A549 (cell line): Measurements from ENCODE around the gene DENND4B. TPM values are rescaled to one million over a fixed set of nuclear protein-coding genes. Genes with fewer than 3 reads are reported as not detected.

Experiments used
- ATAC-seq, 2 experiments: fragments of 200-7000 bp in 1 of 2; fragments of >200 bp in 1 of 2; cut with Nextera tagmentation in 1 of 2; cut with Tn5 transposase in 1 of 2; 3 replicates each; pipeline versions ENCODE4 v1.8.0 to v1.9.1; 2018 to 2020; ENCODE audit warnings: mild to moderate bottlenecking in 1 of 2, moderate library complexity in 1 of 2
- CTCF ChIA-PET: fragments of 300-600 bp; sonication (Branson Sonifier 250); formaldehyde crosslinking; extraction: SDS; loops from one replicate; lab custom pipeline; 2021; ENCODE audit warnings: antibody characterized with exemption, inconsistent platforms; lab: Yijun Ruan, JAX
- POLR2A ChIA-PET: fragments of 350-600 bp; formaldehyde crosslinking; extraction: SDS; loops from one replicate; lab custom pipeline; 2021; ENCODE audit warnings: antibody characterized with exemption, inconsistent platforms; lab: Yijun Ruan, JAX
- DNase-seq, 2 experiments: peaks; one replicate each; pipeline versions ENCODE4 v3.0.0 to v3.0.0-alpha.2; 2011 to 2016; ENCODE audit warnings: low read depth in 1 of 2, low spot score in 1 of 2
- FAIRE-seq: peaks from 2 replicates; lab custom pipeline; 2011; peaks lifted over from hg19 to GRCh38; lab: Jason Lieb, UNC
- H3K27ac ChIP-seq, 2 experiments: fragments of >200 bp; sonication (Bioruptor Twin); formaldehyde crosslinking; 3 replicates each; pipeline ENCODE4 v1.5.1; 2016 to 2017
- H3K4me1 ChIP-seq: fragments of >200 bp; sonication (Bioruptor Twin); formaldehyde crosslinking; 3 replicates; pipeline ENCODE4 v1.6.1; 2016
- H3K4me2 ChIP-seq: fragments of >200 bp; sonication (Bioruptor Twin); formaldehyde crosslinking; 3 replicates; pipeline ENCODE4 v1.6.1; 2016
- H3K4me3 ChIP-seq: fragments of >200 bp; sonication (Bioruptor Twin); formaldehyde crosslinking; 3 replicates; pipeline ENCODE4 v1.5.1; 2016
- H3K9me3 ChIP-seq: fragments of >200 bp; sonication (Bioruptor Twin); formaldehyde crosslinking; 3 replicates; pipeline ENCODE4 v1.6.1; 2016
- CBX8 ChIP-seq: fragments of 200-600 bp; sonication (generic); IDR thresholded peaks from 2 replicates; pipeline ENCODE4 v1.6.1; 2016
- ESRRA ChIP-seq: fragments of 150-350 bp; IDR thresholded peaks from 2 replicates; pipeline ENCODE4 v1.6.1; 2014; ENCODE audit warnings: mild to moderate bottlenecking, low read length, borderline replicate concordance
- FOXS1 ChIP-seq: fragments of 250-450 bp; sonication (Bioruptor Pico); IDR thresholded peaks from 2 replicates; pipeline ENCODE4 v1.5.0; 2020; ENCODE audit warnings: mild to moderate bottlenecking, moderate library complexity
- HOXA7 ChIP-seq: fragments of 250-450 bp; sonication (Bioruptor Pico); IDR thresholded peaks from 2 replicates; pipeline ENCODE4 v1.5.0; 2020; ENCODE audit warnings: mild to moderate bottlenecking, moderate library complexity
- KDM5A ChIP-seq: fragments of 200-600 bp; sonication (generic); IDR thresholded peaks from 2 replicates; pipeline ENCODE4 v1.6.1; 2016; ENCODE audit warnings: antibody characterized with exemption, mild to moderate bottlenecking
- MAX ChIP-seq: IDR thresholded peaks from 2 replicates; pipeline ENCODE4 v1.6.1; 2012
- MAZ ChIP-seq: fragments of 150-350 bp; IDR thresholded peaks from 2 replicates; pipeline ENCODE4 v1.6.1; 2014; ENCODE audit warnings: antibody characterized with exemption, low read depth, low read length, borderline replicate concordance
- NPAS2 ChIP-seq: fragments of 250-450 bp; sonication (Bioruptor Pico); IDR thresholded peaks from 2 replicates; pipeline ENCODE4 v1.8.0; 2022; ENCODE audit warnings: mild to moderate bottlenecking, moderate library complexity, borderline replicate concordance
- RAD21 ChIP-seq, 2 experiments: fragments of >200 bp in 1 of 2; sonication (Bioruptor Twin) in 1 of 2; formaldehyde crosslinking in 1 of 2; IDR thresholded peaks in 1 of 2; conservative IDR thresholded peaks in 1 of 2; 2 replicates in 1 of 2; 3 replicates in 1 of 2; pipeline ENCODE4 v1.6.1; 2012 to 2018; ENCODE audit warnings: inconsistent platforms in 1 of 2
- RCOR1 ChIP-seq: fragments of 150-350 bp; IDR thresholded peaks from 2 replicates; pipeline ENCODE4 v1.6.1; 2014; ENCODE audit warnings: antibody characterized with exemption, low read length, low read depth
- RFX5 ChIP-seq: fragments of 450-650 bp; IDR thresholded peaks from 2 replicates; pipeline ENCODE4 v1.7.1; 2014; ENCODE audit warnings: antibody characterized with exemption, mild to moderate bottlenecking, moderate library complexity
- RNF2 ChIP-seq: fragments of 200-600 bp; sonication (generic); IDR thresholded peaks from 2 replicates; pipeline ENCODE4 v1.6.1; 2016; ENCODE audit warnings: low read depth, mild to moderate bottlenecking, antibody characterized with exemption, moderate library complexity, borderline replicate concordance
- TFCP2L1 ChIP-seq: fragments of 250-450 bp; sonication (Bioruptor Pico); IDR thresholded peaks from 2 replicates; pipeline ENCODE4 v1.5.0; 2021; ENCODE audit warnings: mild to moderate bottlenecking
- ZC3H11A ChIP-seq: fragments of 450-650 bp; IDR thresholded peaks from 2 replicates; pipeline ENCODE4 v1.6.1; 2014; ENCODE audit warnings: antibody characterized with exemption, mild to moderate bottlenecking
- ZNF302 ChIP-seq: fragments of 250-450 bp; sonication (Bioruptor Pico); IDR thresholded peaks from 2 replicates; pipeline ENCODE4 v1.9.0; 2021; ENCODE audit warnings: inconsistent platforms, mild to moderate bottlenecking, moderate library complexity
- WGBS: methylation state at CpG from one replicate; pipeline ENCODE4 v1.1.6; 2017; ENCODE audit errors: missing lambda C conversion rate; 5-methylcytosine and 5-hydroxymethylcytosine counted together
- polyA plus RNA-seq, 4 experiments: library from polyadenylated mRNA; depleted of rRNA in 3 of 4; stranded (reverse); fragments of >200 nt; fragmentation: RNase III in 1 of 4; extraction: RNeasy Plus Mini Kit Qiagen cat#74134 plus additional on column Dnase treatment in 1 of 4; gene quantifications; 2 replicates in 3 of 4; 3 replicates in 1 of 4; pipeline ENCODE4 v1.2.3, GENCODE V29; 2011 to 2017
- TF ChIP-seq, protein P1 (sequence below): fragments of >200 bp; sonication (Bioruptor Twin); formaldehyde crosslinking; IDR thresholded peaks from 3 replicates; pipeline ENCODE4 v1.5.1; 2016
- TF ChIP-seq, protein P2 (sequence below): fragments of 200-600 bp; sonication (generic); IDR thresholded peaks from 2 replicates; pipeline ENCODE4 v1.6.1; 2016; ENCODE audit warnings: antibody characterized with exemption, mild to moderate bottlenecking, moderate library complexity
- TF ChIP-seq, protein P3 (sequence below): fragments of 450-650 bp; IDR thresholded peaks from 2 replicates; pipeline ENCODE4 v1.6.1; 2014; ENCODE audit warnings: antibody characterized with exemption
- TF ChIP-seq, protein P4 (sequence below): fragments of >200 bp; sonication (Bioruptor Twin); formaldehyde crosslinking; IDR thresholded peaks from 2 replicates; pipeline ENCODE4 v1.6.1; 2016
- TF ChIP-seq, protein P5 (sequence below): IDR thresholded peaks from 2 replicates; pipeline ENCODE4 v1.6.1; 2012; ENCODE audit warnings: low read depth, borderline replicate concordance

Gene DENND4B
- polyA plus RNA-seq, 2 of the 4 experiments (the other 2 are of a cell fraction), result 18.7 to 43.3 TPM

DNA sequence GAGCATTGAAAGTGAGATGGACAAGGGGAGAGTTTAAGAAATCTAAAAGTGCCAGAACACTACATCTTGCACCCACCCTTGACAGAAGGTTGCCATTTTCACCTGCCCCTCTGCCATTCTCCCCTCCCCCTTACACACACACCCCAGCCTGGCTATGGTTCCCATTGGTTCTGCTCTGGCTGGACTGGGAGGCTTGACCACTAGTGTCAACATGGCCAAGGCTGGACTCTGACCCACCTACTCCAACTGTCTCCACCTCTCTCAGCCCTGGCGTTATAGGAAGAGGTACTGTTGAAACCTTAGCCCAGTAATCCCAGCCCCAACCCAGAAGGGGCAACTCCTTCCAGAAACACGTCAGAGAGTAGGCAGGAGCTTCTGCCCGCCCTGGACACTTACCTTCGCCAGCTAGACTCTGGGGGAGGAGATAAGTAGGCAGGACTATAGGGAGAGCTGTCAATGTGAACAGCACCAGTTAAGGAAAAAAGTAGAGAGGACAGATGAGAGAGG is 7.4 kb upstream of the DENND4B start (continued):
- TF ChIP-seq RAD21 (conservative IDR thresholded peaks at IDR 0.05 in 1 of 2, IDR thresholded peaks at IDR 0.05 in 1 of 2) (no peak), MAX (no peak), RCOR1 (no peak), CBX8 (no peak)

- WGBS, result 94% methylated on average over 2 of the region's 2 CpGs
- peaks cover 9% of the 10 kb centered on the region for H3K4me1 ChIP-seq
- TF ChIP-seq, protein P1, sequence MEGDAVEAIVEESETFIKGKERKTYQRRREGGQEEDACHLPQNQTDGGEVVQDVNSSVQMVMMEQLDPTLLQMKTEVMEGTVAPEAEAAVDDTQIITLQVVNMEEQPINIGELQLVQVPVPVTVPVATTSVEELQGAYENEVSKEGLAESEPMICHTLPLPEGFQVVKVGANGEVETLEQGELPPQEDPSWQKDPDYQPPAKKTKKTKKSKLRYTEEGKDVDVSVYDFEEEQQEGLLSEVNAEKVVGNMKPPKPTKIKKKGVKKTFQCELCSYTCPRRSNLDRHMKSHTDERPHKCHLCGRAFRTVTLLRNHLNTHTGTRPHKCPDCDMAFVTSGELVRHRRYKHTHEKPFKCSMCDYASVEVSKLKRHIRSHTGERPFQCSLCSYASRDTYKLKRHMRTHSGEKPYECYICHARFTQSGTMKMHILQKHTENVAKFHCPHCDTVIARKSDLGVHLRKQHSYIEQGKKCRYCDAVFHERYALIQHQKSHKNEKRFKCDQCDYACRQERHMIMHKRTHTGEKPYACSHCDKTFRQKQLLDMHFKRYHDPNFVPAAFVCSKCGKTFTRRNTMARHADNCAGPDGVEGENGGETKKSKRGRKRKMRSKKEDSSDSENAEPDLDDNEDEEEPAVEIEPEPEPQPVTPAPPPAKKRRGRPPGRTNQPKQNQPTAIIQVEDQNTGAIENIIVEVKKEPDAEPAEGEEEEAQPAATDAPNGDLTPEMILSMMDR, result no peak
- TF ChIP-seq ZC3H11A (no peak), ESRRA (no peak), CBX8 (no peak), TFCP2L1 (CRISPR knock-in tag) (no peak), MAZ (no peak), NPAS2 (no peak), KDM5A (no peak), RNF2 (no peak), HOXA7 (no peak), RCOR1 (no peak), RFX5 (no peak), ZNF302 (no peak), FOXS1 (CRISPR knock-in tag) (no peak)
- TF ChIP-seq, protein P2, sequence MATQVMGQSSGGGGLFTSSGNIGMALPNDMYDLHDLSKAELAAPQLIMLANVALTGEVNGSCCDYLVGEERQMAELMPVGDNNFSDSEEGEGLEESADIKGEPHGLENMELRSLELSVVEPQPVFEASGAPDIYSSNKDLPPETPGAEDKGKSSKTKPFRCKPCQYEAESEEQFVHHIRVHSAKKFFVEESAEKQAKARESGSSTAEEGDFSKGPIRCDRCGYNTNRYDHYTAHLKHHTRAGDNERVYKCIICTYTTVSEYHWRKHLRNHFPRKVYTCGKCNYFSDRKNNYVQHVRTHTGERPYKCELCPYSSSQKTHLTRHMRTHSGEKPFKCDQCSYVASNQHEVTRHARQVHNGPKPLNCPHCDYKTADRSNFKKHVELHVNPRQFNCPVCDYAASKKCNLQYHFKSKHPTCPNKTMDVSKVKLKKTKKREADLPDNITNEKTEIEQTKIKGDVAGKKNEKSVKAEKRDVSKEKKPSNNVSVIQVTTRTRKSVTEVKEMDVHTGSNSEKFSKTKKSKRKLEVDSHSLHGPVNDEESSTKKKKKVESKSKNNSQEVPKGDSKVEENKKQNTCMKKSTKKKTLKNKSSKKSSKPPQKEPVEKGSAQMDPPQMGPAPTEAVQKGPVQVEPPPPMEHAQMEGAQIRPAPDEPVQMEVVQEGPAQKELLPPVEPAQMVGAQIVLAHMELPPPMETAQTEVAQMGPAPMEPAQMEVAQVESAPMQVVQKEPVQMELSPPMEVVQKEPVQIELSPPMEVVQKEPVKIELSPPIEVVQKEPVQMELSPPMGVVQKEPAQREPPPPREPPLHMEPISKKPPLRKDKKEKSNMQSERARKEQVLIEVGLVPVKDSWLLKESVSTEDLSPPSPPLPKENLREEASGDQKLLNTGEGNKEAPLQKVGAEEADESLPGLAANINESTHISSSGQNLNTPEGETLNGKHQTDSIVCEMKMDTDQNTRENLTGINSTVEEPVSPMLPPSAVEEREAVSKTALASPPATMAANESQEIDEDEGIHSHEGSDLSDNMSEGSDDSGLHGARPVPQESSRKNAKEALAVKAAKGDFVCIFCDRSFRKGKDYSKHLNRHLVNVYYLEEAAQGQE, result no peak
- TF ChIP-seq, protein P3, sequence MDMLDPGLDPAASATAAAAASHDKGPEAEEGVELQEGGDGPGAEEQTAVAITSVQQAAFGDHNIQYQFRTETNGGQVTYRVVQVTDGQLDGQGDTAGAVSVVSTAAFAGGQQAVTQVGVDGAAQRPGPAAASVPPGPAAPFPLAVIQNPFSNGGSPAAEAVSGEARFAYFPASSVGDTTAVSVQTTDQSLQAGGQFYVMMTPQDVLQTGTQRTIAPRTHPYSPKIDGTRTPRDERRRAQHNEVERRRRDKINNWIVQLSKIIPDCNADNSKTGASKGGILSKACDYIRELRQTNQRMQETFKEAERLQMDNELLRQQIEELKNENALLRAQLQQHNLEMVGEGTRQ, result no peak
- TF ChIP-seq, protein P4, sequence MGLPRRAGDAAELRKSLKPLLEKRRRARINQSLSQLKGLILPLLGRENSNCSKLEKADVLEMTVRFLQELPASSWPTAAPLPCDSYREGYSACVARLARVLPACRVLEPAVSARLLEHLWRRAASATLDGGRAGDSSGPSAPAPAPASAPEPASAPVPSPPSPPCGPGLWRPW, result no peak
- TF ChIP-seq, protein P5, sequence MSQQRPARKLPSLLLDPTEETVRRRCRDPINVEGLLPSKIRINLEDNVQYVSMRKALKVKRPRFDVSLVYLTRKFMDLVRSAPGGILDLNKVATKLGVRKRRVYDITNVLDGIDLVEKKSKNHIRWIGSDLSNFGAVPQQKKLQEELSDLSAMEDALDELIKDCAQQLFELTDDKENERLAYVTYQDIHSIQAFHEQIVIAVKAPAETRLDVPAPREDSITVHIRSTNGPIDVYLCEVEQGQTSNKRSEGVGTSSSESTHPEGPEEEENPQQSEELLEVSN, result no peak
- no peaks in the 10 kb centered on the region for H3K9me3 ChIP-seq
- FAIRE-seq (no peak), ATAC-seq (no peak), DNase-seq (no peak)
- CTCF ChIA-PET, result no interaction called here
- POLR2A ChIA-PET, result no interaction called here
- no peak overlapping the region for H3K27ac ChIP-seq
- H3K4me2 ChIP-seq, result no peak overlapping the region
- H3K4me3 ChIP-seq, result no peak overlapping the region
These were observed 5.3 kb upstream of the DENND4B start for GRCh38 chr1:153951801-153952200.
